Skin epidermis (tissue), 12 donors: ENCODE results near the gene NYAP1.
"Not testable (repeated sequence)": the region's sequence is repeated elsewhere in the genome, so short reads cannot be mapped to it uniquely, and the experiment has no call there.

Experiments
- H3K27ac ChIP-seq, 21 experiments: fragments of 200-600 bp; sonication (generic) in 11 of 21; one replicate each; pipeline ENCODE4 v1.5.0; 2020; ENCODE audit warnings: mild to moderate bottlenecking in 3 of 21, inconsistent platforms in 2 of 21, moderate library complexity in 2 of 21
- H3K4me3 ChIP-seq, 7 experiments: fragments of 200-600 bp; sonication (generic) in 2 of 7; one replicate each; pipeline ENCODE4 v1.5.0; 2020; ENCODE audit warnings: inconsistent platforms in 2 of 7, mild to moderate bottlenecking in 2 of 7, moderate library complexity in 1 of 7

NYAP1 gene

GRCh38 chr7:100483722-100484672 is at the start of gene NYAP1:
Gene NYAP1 (plus strand): TSS chr7:100483927. CDS start chr7:100485312, 1,385 bp downstream.
- Histone ChIP-seq H3K27ac (peak within 1 kb of the TSS in 12 of 21 experiments; percentile 0 to 76 (median 63)), H3K4me3 (peak within 1 kb of the TSS; percentile 40 to 65 (median 48))

GRCh38 chr7:100434297-100435144 is 49.2 kb upstream of the NYAP1 start:
- Histone ChIP-seq H3K4me3 (peak overlapping the region in 6 of 7 experiments; percentile 53 to 86 (median 82)), H3K27ac (peak overlapping the region in 18 of 21 experiments; percentile 83 to 99 (median 97))

DNA sequence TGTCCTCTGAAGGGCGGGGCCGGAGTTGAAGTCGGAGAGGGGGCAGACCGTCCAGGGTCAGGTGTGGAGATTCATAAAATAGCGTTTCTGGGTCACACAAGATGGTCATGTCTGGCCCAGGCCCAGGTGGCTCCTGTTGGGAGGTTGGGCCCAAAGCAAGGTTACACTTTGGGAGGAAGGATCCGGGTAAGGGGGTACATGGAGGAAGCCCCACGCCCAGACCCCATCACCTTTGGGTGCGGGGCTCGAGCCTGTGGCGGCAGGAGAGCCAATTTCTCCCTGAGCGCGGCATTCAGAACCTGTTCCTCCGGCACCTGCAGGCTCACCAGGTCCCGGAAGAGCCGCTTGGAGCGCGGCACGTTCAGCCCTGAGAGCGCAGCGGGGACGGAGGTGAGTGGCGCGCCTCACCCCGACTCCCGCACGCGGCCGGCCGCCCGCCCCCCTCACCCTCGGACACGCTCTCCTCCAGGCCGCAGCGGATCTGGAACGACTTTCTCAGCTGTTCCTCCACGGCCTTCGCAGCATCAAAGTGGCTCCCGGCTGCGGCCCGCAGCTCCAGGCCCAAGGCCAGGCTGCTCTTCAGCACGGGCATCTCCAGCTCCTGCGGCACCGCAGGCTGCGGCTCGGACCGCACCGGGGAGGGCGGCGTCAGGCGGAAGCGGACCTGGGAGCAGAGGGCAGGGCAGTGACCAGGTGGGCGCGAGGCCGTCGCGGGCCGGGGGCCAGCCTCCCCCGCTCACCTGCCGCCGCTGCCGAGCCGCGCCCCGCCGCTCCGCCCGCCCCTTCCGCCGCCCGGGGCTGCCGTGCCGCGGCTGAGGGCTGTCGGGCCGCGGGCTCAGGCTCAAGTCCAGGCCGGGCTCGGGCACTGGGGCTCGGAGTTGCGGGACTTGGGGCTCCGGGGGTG is 48.1 kb upstream of the NYAP1 start:
- peak overlapping the region; percentile 53 to 87 (median 83) for H3K4me3 ChIP-seq
- H3K27ac ChIP-seq = peak overlapping the region; percentile 79 to 99 (median 96)

GRCh38 chr7:100437150-100438100 is 46.3 kb upstream of the NYAP1 start:
- Histone ChIP-seq H3K4me3 (peak overlapping the region in 5 of 7 experiments; percentile 60 to 87 (median 83)), H3K27ac (peak overlapping the region in 18 of 21 experiments; percentile 89 to 99 (median 96))

DNA sequence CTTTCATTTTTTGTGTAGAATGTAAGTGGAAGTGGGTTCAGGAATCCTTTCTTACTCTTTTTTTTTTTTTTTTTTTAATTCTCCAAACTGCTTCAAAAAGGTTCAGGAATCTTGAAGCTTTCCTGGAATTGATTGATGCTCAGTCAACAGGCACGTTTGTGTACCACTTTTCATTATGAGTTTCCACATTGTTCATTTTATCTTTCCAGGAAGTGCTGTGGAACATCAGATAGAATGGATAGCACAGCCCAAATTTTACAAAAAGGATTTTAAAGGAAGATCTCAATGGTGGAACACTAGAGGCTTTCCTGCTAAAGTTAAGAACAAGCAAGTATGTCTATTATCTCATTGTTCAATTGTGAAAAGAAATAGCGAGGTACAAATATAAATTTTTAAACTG is 45.6 kb upstream of the NYAP1 start:
- peak overlapping the region in 1 of 21 experiments; percentile 38 for H3K27ac ChIP-seq
- H3K4me3 ChIP-seq = no peak overlapping the region

GRCh38 chr7:100438731-100439130 is 45.0 kb upstream of the NYAP1 start:
- not testable (repeated sequence) for H3K4me3 ChIP-seq, H3K27ac ChIP-seq

DNA sequence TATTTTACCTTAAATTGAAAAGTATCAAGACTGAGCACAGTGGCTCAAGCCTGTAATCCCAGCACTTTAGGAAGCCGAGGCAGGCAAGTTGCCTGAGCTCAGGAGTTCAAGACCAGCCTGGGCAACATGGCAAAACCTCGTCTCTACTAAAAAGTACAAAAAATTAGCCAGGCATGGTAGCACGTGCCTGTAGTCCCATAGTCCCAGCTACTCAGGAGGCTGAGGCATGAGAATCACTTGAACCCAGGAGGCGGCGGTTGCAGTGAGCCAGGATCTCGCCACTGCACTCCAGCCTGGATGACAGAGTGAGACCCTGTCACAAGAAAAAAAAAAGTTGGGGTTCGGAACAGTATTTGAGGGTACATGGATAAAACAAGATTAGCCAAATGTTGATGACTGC is 44.5 kb upstream of the NYAP1 start:
- H3K27ac ChIP-seq, H3K4me3 ChIP-seq: not testable (repeated sequence)

GRCh38 chr7:100441641-100442535 is 41.8 kb upstream of the NYAP1 start:
- Histone ChIP-seq H3K4me3 (no peak overlapping the region), H3K27ac (no peak overlapping the region)

GRCh38 chr7:100443096-100443840 is 40.5 kb upstream of the NYAP1 start:
- Histone ChIP-seq H3K4me3 (no peak overlapping the region), H3K27ac (peak overlapping the region in 4 of 21 experiments; percentile 2 to 56 (median 34))

- Histone ChIP-seq H3K27ac (peak overlapping the region in 11 of 21 experiments; percentile 5 to 62 (median 44)), H3K4me3 (no peak overlapping the region)
These were observed 39.1 kb upstream of the NYAP1 start for GRCh38 chr7:100444311-100445278.

- no peak overlapping the region for H3K4me3 ChIP-seq
- peak overlapping the region in 2 of 21 experiments; percentile 11 to 24 for H3K27ac ChIP-seq
These were observed 37.7 kb upstream of the NYAP1 start for GRCh38 chr7:100446040-100446439.

- H3K27ac ChIP-seq, H3K4me3 ChIP-seq: not testable (repeated sequence)
These were observed 36.4 kb upstream of the NYAP1 start for GRCh38 chr7:100447363-100447762.

GRCh38 chr7:100449190-100449795 is 34.4 kb upstream of the NYAP1 start:
- Histone ChIP-seq H3K27ac (no peak overlapping the region), H3K4me3 (no peak overlapping the region)

- Histone ChIP-seq H3K4me3 (no peak overlapping the region), H3K27ac (no peak overlapping the region)
These were observed 31.2 kb upstream of the NYAP1 start for GRCh38 chr7:100452513-100452912.

- not testable (repeated sequence) for H3K4me3 ChIP-seq, H3K27ac ChIP-seq
These were observed 29.9 kb upstream of the NYAP1 start for GRCh38 chr7:100453854-100454253.
